DMS114 treated with DMSO at 0.1 percent for 48 hours (cell line): ENCODE results near the gene RNF151.
"Not testable (repeated sequence)": the region's sequence is repeated elsewhere in the genome, so short reads cannot be mapped to it uniquely, and the experiment has no call there.

Source experiments
- DNase-seq: peaks from one replicate; lab custom pipeline; 2025; ENCODE audit not compliant: unreplicated experiment; lab: John Stamatoyannopoulos, UW

RNF151 gene, protein sequence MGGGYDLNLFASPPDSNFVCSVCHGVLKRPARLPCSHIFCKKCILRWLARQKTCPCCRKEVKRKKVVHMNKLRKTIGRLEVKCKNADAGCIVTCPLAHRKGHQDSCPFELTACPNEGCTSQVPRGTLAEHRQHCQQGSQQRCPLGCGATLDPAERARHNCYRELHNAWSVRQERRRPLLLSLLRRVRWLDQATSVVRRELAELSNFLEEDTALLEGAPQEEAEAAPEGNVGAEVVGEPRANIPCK

DNA sequence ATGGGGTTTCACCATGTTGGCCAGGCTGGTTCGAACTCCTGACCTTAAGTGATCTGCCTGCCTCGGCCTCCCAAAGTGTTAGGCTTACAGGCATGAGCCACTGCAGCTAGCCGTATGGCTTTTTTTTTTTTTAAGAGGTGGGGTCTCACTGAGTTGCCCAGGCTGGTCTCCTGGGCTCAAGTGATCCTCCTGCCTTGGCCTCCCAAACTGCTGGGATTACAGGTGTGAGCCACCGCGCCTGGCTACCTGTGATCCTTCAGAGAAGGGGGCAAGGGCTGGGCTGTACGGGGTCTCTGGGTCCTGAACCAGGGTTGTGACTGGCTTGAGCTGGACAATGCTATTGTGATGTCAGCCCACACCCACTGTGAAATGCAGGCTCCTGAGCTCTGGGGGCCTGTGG, at the start of gene RNF151:
Gene RNF151, plus strand, starts transcription at position 397 of the 400 bp plus-strand sequence. CDS start 26 bp downstream, outside the sequence.
- DNase-seq: no peak

DNA sequence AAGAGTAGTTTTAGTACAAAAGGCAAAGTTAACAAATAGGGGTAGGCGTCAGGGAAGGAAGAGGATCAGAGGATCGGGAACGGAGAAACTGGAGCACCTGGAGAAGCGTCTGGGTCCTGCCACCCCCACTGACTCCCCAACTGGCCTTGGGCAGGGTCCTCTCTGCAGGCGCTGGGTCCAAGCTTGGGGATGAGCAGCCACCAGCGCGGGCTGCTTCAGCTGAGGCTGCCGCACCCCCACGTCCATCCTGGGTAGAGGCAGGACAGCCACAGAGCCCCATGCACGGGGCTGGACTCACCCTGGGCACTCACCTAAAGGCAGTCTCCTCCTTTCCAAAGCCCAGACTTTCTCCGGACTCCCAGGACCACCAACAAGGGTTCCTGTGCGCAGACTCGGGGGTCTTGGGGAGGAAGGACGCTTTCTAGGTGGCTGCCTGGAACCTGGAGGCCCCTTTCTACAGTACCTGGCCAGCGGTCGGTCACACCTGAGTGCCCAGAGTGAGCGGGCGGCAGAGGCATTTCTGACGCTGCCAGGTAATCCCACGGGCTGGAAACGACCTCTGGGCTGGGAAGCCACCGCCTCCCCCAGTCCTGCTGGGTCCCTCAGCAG, 49.5 kb upstream of the RNF151 start:
- no peak for DNase-seq

DNA sequence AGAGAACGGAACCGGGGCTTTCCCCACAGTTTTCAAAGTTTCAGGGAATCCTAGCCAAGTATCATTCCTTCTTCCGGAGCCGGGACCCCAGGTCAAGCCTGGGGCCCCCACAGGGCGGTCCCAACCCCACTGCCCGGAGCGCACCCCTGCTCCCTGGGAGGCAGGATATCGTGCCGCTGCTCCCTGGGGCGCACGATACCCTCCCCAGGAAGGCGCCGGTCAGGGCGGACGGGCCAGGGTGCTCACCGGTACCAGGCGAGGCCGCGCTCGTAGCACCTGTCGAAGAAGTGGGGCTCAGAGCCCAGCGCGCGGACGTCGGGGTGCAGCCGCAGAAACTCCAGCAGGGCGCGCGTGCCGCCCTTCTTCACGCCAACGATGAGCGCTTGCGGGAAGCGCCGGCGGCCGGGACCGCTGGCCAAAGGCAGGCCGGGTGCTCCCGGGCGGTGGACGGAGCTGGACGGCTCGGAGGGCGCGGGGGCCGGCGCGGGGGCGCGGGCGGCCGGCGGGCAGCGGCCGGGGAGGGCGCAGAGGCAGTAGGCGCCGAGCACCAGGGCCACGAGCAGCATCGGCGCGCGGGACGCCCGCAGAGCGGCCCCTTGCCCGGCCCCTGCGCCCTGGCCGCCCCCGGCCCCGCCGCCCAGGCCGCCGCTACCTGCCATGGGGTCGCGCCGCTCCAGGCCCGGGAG, 48.8 kb upstream of the RNF151 start:
- no peak for DNase-seq

DNA sequence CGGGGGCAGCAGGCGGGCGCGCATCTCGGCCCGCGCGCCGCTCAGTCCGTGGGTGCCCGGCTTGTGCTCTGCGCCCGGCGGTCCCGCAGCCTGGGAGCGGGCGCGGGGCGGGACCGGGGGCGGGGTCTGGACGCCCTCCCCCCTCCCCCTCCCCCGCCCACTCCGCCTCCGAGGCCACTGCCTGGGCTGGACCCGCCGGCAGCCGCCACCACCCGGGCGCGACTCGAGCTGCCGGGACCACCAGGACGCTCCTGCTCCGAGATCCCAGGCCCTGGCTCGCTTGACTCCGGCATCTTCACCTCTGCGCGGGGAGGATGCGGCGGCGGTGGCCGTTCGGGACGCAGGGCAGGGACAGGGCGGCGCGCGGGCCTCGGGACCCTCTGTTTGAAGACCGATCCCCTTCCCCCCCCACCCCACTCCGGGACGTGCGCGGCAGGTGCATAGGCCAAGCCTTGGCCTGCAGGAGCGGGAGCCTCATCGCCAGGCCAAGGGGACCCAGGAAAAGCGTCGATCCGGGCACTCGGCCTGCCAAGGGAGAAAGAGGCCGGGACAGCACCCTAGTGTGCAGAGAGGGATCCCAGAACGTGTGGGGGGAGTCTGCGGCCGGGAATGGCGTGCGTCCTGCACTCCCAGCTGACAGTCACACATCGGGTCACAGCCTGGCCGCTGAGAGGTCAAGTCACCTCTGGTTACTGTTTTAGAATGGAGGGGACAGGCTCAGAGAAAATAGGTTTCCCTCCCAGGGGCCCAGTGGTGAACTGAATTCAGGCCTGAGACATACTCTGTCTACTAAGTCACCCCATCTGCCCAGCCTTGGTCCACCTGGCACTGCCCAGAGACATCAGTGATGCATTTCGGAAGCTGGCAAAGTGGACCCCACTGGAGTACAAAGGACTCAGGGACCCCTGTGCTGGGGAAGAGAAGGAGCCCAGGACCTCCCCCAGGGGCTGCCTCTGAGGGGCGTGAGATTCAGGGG, 48.0 kb upstream of the RNF151 start, which contains the start of gene HS3ST6:
Gene HS3ST6, minus strand, starts transcription at position 65 of the 976 bp plus-strand sequence. CDS start 92 bp downstream, outside the sequence.
- DNase-seq: no peak

DNA sequence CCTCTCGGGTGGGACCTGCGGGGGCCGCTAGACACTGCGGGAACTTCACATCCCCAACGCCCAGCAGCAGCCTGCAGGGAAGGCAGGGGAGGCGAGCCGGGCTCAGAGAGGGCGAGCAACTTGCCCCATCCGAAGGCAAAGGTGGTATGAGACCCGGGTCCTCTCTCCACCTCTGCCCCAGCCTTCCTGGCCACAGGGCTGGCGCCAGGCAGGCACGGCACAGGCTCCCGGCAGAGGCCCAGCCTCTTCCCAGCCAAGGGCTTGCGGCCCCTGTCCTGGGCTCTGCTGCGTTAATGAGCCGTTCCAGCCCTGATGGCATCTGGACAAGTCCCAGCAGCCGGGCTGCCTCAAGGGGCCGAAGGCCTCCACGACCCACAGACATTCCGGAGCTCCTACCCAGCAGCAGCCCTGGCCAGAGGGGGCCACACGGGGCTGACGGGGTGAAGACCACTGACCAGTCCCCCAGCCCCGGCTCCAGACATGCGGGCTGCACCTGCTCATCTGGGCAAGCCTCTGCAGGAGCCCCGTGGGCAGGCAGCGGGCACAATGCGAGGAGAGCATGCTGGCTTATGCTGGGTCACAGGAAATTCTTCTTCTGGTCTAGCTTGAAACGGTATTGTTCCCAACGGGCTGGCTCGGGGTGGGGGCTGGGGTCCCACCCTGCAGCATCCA, 47.2 kb upstream of the RNF151 start:
- no peak for DNase-seq

DNA sequence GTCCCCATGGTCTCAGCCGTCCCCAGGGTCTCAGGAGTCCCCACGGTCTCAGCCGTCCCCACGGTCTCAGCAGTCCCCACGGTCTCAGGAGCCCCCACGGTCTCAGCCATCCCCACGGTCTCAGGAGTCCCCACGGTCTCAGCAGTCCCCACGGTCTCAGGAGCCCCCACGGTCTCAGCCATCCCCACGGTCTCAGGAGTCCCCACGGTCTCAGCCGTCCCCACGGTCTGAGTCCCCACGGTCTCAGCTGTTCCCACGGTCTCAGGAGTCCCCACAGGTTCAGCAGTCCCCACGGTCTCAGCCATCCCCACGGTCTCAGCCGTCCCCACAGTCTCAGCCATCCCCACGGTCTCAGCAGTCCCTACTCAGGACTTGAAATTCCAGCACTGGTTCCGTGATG, 46.5 kb upstream of the RNF151 start:
- not testable (repeated sequence) for DNase-seq

DNA sequence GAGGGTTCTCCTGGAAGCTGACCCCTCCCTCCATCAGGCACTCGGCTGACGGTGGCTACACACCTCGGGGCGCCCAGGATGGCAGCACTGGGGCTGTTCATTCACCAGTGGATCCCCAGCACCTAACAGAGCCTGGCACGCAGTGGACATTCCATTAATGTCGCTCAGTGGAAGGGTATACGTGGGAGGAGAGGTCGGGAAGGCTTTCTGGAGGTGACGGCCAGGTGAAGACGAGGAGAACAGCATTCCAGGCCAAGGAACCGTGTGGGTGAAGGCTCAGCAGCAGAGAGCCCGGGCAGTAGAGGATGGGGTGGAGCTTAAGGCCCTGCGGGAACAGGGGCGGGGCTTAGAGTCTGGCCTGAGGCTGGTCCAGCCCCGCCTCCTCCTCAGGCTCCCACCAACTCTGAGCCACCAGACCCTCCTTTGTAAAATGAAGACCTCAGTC, 45.9 kb upstream of the RNF151 start:
- DNase-seq: no peak

DNA sequence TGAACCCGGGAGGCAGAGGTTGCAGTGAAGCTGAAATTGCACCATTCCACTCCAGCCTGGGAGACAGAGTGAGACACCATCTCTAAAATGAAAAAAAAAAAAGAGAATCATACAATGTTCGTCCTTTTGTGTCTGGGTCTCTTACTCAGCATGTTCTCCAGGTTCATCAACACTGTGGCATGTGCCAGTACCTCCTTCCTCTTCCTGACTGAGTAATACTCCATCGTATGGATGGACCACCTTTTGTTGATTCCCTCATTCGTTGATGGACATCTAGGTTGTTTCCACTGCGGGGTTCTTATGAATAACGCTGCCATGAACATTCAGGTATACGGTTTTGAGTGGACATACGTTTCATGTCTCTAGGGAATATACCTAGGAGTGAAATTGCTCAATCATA, 44.3 kb upstream of the RNF151 start:
- DNase-seq: no peak

DNA sequence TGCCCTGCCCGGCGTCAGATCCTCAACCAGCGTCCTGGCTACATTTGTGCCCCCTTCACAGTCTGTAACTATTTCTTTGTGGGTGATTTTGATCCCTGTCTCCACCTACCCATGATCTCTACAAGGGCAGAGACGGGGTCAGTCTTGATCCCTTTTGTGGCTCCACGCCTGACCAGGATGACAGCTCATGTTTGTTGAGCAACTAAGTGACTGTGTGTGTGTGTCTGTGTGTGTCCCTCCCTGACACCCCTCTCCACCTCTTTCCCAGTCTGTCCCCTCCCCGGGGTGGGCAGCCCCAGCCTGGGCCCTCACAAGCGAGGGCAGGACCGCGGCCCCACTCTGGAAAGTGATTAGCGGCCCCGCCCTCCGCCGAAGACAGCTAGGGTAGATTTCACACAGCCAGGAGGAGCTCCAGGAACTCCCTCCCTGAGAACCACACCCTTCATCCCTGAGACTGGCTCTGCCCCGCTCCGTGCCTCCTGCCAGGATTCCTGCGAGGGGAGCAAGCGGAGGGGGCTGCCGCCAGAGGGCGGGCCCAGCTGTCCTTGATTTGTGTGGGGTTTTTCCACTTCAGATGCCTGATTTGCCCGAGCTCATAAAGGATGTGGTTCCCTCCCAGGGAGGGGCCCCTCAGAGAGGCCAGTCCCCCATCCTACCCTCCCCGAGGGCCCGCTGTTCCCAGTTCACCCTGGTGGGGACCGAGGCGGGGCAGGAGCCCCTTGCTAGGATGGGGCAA, 43.2 kb upstream of the RNF151 start:
- no peak for DNase-seq

DNA sequence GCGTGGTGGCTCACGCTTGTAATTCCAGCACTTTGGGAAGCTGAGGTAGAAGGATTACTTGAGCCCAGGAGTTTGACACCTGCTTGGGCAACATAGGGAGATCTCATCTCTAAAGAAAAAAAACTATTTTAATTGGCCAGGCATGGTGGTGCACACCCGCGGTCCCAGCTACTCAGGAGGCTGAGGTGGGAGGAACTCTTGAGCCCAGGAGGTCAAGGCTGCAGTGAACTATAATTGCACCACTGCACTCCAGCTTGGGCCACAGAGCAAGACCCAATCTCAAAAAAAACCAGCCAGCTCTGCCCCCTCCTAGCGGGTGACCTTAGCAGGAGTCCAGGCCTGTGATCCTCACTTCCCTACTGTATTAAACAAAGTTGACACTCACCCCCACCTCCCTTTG, 42.6 kb upstream of the RNF151 start:
- no peak for DNase-seq

DNA sequence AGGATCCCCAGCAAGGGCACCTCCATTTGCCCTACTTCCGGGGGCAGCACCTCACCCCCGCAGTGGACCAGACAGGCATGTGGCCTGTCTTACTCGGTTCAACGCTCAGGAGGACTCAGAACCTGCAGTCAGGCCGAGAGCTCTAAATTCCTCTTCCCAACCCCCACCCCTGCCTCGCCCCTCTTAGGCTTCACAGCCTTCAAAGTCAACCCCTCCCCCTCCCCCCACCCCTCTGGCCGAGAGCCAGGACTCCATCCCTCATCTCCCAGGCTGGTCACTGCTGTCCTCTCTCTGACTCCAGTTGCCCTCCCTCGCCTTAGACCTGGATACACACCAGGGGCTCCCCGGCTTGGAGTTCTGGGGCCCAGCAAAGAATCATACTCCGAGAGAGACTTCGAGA, 40.4 kb upstream of the RNF151 start:
- DNase-seq: no peak

DNA sequence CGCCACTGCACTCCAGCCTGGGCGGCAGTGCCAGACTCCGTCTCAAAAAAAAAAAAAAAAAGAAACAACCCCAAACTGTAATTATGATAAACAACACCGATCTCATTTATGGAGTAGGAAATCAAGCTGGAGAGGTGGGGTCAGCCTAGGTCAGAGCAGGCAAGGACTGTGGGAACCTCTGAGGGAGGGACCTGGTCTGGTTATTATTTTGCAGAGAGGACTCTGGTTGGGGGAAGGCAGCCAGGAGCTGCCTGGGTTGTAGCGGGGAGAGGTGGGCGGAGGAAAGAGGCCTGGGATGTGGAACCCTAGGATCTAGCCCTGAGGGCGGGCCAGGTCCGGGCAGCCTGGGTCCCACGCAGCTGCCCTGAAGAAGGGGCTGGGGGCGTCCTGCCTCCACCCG, 37.6 kb upstream of the RNF151 start:
- peak; percentile 15 for DNase-seq

DNA sequence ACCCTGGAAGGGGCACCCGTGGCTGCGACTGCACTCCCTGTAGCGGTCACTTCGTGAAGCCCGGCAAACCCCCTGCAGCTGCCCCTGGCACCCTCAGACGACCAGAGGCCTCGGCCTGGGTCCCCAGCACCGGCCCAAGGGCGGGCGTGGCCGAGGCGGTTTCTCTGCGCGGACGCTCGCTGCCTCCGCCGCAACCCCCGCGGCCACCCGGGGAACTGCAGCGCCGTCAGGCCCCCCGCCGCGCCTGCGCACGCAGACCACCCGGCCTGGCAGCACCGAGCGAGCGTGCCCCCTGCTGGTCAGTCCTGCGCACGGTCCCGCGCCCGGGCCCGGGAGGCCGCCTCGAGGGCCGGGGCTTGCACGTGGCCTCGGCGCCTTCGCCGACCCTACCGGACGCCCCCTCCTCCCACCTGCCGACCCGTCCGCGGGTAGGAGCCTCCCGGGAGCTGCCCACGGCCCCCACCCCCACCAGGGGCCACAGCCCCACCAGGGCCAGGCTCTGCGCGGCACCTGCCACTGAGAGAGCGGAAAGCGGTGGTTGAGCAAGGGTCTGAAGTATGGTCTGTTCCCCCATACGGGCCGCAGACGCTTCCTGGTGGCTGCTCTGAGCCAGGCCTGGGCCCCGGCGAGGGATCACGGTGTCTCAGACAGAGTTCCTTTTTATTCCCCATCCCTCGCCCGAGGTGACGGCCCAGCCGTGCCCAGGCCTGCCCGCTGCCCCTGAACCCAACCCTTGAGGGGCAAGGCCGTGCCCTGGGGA, 36.9 kb upstream of the RNF151 start:
- DNase-seq: peak; percentile 42

DNA sequence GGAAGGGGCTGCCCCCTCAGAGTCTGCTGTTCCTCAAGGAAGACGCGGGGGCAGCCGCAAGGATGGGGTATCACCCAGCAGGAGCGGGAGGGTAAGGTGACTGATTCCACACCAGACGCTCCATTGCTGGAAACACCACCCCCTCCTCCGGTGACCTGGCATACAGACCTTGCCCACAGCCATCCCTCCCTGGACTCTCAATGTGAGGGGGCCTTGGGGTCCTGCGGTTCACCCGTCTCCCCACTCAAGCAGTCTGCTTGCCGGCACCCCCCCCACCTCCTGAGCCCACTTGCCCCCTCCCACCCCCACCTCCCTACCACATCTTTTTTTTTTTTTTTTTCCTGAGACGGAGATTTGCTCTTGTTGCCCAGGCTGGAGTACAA, 36.3 kb upstream of the RNF151 start:
- no peak for DNase-seq

DNA sequence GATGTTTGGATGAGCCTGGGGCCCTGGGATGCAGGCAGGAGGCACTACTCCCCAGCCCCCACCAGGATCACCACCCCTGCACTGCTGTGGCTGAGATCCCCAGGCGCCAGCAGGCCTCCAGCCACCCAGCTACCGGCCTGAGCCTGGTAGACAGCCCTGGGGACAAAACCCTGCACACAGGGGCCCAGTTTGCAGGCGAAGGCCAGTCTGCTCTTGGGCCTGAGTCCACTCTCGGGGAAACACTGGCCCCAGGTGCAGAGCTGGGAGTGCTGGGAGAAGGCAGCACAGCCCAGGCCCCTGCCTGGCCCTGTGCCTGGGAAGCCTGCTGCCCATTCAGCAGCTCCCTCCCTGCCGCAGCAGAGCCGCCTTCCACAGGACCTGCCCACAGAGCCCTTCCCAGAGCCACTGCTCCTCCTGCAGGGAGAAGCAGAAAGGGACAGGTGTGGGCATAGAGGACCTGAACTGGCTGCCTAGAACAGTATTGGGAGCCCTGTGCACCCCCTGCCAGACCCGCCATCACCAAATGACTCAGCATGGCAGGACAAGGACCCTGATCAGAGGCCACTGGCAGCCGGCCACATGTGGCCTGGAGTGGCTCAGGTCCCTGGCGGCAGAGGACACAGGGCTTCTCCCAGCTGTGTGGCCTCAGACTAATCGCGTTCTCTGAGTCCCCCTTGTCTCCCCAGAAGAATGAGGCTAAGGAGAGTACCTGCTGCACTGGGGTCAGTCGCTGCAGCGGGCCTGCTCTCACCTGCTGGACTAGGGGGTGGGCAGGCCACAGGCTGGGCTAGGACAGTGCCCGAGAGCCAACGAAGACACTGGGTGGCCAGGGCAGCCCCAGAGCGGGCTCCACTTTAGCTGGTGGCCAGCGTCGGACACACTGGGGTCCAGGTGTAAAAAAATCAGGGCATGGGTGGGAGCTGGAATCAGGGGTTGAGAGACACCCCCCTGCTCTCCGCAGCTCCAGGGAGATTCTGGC, 34.3 kb upstream of the RNF151 start:
- DNase-seq: no peak

DNA sequence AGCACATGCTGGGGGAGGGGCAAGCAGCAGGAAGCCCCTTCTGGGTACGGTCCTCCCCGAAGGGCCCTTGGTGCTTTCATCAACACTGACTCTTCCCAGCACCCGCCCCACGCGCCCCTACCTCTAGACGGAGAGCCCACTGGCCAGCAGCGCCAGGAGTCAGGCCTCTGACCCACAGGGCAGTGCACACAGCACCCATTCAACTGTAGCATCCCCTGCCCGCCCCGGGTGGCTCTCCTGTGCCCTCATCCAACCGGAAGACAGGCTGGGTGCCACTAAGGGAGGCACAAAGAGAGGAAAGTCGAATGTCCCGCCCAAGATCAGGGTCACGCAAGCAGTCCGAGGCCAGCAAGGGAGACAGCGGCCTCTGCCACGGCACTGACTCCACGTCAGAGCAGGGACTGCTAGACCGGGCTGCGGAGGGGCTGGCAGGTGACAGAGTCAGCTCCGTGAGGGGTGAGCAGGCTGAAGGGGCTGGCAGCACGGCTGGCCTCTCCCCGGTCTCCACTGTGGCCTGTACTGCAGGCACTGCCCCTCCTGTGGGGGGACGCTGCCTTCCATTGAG, 33.5 kb upstream of the RNF151 start:
- DNase-seq: no peak

DNA sequence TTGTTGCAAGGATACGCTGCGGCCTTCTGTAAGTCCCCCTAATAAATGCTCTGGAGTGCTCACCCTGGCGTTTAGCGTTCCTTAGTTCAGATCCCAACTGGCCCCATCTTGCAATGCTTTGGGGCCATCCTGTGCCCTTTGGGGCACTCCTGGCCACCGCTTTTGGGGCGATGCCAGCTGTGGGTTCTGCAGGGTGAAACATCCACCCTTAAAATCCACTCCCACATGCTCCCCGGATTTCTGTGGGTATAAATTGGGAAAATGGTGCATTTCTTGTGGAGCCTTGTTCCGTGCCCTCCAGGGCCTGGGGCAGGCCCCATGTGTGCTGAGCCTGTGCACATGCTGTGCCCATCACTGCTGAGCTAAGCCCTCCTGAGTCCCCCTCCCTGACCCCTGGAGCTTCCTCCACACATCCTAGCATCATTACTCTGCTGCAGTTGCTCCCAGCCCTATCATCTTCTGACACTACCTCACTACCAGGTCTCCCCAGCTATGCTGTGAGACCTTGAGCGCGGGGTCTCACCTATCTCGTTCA, 29.6 kb upstream of the RNF151 start:
- DNase-seq: no peak
